ENCODE results near the gene USP32. TPM values are rescaled to one million over a fixed set of nuclear protein-coding genes. Genes with fewer than 3 reads are reported as not detected.

Gene USP32
- total and polyA plus RNA-seq, 10 of the 15 experiments (the other 5 are each of a cell fraction or from before 2014, with no cell fraction given) = 7.8 to 37.3 (median 25.5) TPM

DNA sequence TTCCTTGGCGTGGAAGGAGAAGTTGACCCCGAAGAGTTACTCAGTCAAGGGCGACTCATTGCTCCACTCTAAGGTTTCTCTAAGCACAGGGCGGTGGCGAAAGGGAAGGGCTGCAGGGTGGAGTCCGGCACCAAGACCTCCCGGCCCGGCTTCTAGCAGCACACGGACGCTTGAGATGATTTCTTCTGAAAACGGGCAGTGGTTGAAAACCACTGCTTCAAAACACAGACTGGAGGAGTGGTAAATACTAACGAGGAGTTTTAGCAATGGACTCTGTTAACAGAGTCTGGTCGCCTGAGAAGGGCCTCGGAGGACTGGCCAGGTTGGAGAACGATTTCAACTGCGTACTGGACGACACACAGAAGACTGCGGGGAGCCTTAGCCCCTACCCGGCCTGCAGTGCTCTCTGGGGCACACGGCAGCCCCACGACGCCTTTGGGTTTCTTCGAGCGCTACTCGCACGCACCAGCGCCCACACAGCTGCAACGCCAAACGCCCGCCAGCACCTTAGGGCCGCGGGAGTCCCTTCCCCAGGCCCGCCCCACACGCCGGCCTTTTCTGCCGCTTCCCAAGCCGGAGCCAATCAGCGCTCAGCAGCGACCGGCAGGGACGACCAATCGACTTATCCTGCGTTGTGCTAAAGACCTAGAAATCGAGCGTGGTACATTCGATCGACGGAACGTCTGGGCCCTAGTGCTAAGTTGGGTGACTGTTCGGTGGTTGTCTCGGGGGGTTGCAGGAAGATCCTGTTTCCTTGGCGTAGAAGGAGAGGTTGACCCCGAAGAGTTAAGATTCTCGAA lies 256.6 kb downstream of the USP32 start:
- FAIRE-seq (peak; percentile 81), DNase-seq (ENCODE audit: low read depth, low spot score) (peak; percentile 44), ATAC-seq (peak; percentile 97)
- Histone ChIP-seq H4K20me1 (ENCODE audit: control insufficient read depth, insufficient read depth) (no peaks in the 10 kb centered on the region), H3K9ac (ENCODE audit: control insufficient read depth, insufficient read depth, low read length) (peak overlapping the region; percentile 58), H3K27me3 (replicated peaks in 1 of 2; ENCODE audit: control insufficient read depth in 2 of 2, insufficient read depth in 2 of 2, low read length in 1 of 2) (peaks cover 0 to 4% of the 10 kb centered on the region in 2 experiments; a peak in 2 of 4 replicates), H3K4me2 (ENCODE audit: control insufficient read depth, insufficient read depth) (peak overlapping the region; percentile 80), H3K4me1 (ENCODE audit: control insufficient read depth, insufficient read depth, low read length) (no peaks in the 10 kb centered on the region), H3K79me2 (ENCODE audit: control insufficient read depth, insufficient read depth, low read length) (no peaks in the 10 kb centered on the region), H3K9me3 (replicated peaks; ENCODE audit: control insufficient read depth, insufficient read depth, low read length) (no peaks in the 10 kb centered on the region), H2AFZ (ENCODE audit: control insufficient read depth, low read depth, low read length) (peak overlapping the region; percentile 75), H3K4me3 (peak overlapping the region; percentile 64), H3K36me3 (ENCODE audit: control insufficient read depth in 2 of 2, insufficient read depth in 2 of 2, low read length in 1 of 2) (no peaks in the 10 kb centered on the region), H3K27ac (ENCODE audit: control insufficient read depth, insufficient read depth) (peak overlapping the region; percentile 4; the same call in 1 of the 2 replicates)
- ChIA-PET RAD21 (ENCODE audit: unreplicated experiment) (no interaction called here), POLR2A (interaction anchor here (0.6 kb wide), 3 partner anchors 282 to 503 kb away, joined by 3 to 5 read pairs (median 4); no protein-coding TSS in a partner anchor), CTCF (no interaction called here), SMC1A (ENCODE audit: uncharacterized antibody, unreplicated experiment) (interaction anchor here (1.1 kb wide), 1 partner anchor 64 kb away, joined by 3 read pairs; no protein-coding TSS in a partner anchor)
- 5% methylated on average over 54 of the region's 54 CpGs for WGBS (ENCODE audit: insufficient coverage, insufficient replicate concordance, low lambda C conversion rate, missing lambda C conversion rate)
- no TSS peak for BruUV-seq (replicated peaks)
- intact Hi-C loops (cut with micrococcal nuclease; ENCODE audit: unreplicated experiment) = no loop called here
- in situ Hi-C loops (cut with MboI) = loop anchor here (25.0 kb wide), 1 partner anchor 502 kb away; no protein-coding TSS in a partner anchor
- TF ChIP-seq POU2F2 (IDR thresholded peaks at IDR 0.05; ENCODE audit: borderline replicate concordance, low read depth, low read length) = 0 out of 3 replicates have a peak, but pooled peaks have one; percentile 22
- no peak for TF ChIP-seq BACH1 (IDR thresholded peaks at IDR 0.05; ENCODE audit: borderline replicate concordance)
- no peak for TF ChIP-seq NRF1 (conservative IDR thresholded peaks at IDR 0.05; ENCODE audit: low read depth, low read length)
- peak; percentile 81 for TF ChIP-seq SP1 (IDR thresholded peaks at IDR 0.05; ENCODE audit: low read depth, low read length)
- TF ChIP-seq TCF3 (IDR thresholded peaks at IDR 0.05; ENCODE audit: borderline replicate concordance, insufficient read depth, low read depth, low read length) = 0 out of 2 replicates have a peak, but pooled peaks have one; percentile 50
- TF ChIP-seq DPF2 (IDR thresholded peaks at IDR 0.05) = 0 out of 2 replicates have a peak, but pooled peaks have one; percentile 21
- TF ChIP-seq NR2F1 (conservative IDR thresholded peaks at IDR 0.05) = 0 out of 2 replicates have a peak, but pooled peaks have one; percentile 17
- TF ChIP-seq BHLHE40 (IDR thresholded peaks at IDR 0.05; ENCODE audit: borderline replicate concordance in 1 of 2, low read depth in 2 of 2, low read length in 1 of 2) = peak in 1 of 2 experiments; percentile 55; a peak in 1 of 4 replicates
- TF ChIP-seq, protein P1, sequence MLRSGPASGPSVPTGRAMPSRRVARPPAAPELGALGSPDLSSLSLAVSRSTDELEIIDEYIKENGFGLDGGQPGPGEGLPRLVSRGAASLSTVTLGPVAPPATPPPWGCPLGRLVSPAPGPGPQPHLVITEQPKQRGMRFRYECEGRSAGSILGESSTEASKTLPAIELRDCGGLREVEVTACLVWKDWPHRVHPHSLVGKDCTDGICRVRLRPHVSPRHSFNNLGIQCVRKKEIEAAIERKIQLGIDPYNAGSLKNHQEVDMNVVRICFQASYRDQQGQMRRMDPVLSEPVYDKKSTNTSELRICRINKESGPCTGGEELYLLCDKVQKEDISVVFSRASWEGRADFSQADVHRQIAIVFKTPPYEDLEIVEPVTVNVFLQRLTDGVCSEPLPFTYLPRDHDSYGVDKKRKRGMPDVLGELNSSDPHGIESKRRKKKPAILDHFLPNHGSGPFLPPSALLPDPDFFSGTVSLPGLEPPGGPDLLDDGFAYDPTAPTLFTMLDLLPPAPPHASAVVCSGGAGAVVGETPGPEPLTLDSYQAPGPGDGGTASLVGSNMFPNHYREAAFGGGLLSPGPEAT (IDR thresholded peaks at IDR 0.05; ENCODE audit: low read depth) = peak; percentile 93
- peak; percentile 71; the same call in 1 of the 2 replicates for TF ChIP-seq NFYB (IDR thresholded peaks at IDR 0.05; ENCODE audit: insufficient read depth, low read depth, low read length)
- TF ChIP-seq, protein P2, sequence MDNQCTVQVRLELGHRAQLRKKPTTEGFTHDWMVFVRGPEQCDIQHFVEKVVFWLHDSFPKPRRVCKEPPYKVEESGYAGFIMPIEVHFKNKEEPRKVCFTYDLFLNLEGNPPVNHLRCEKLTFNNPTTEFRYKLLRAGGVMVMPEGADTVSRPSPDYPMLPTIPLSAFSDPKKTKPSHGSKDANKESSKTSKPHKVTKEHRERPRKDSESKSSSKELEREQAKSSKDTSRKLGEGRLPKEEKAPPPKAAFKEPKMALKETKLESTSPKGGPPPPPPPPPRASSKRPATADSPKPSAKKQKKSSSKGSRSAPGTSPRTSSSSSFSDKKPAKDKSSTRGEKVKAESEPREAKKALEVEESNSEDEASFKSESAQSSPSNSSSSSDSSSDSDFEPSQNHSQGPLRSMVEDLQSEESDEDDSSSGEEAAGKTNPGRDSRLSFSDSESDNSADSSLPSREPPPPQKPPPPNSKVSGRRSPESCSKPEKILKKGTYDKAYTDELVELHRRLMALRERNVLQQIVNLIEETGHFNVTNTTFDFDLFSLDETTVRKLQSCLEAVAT (IDR thresholded peaks at IDR 0.05) = peak; percentile 100
- TF ChIP-seq CREB1 (IDR thresholded peaks at IDR 0.05; ENCODE audit: low read depth) = peak; percentile 60; the same call in 1 of the 2 replicates
- TF ChIP-seq POLR2AphosphoS2 (IDR thresholded peaks at IDR 0.05; ENCODE audit: low read depth, low read length) = peak; percentile 70; the same call in 1 of the 2 replicates
- TF ChIP-seq NFXL1 (IDR thresholded peaks at IDR 0.05; ENCODE audit: borderline replicate concordance) = peak; percentile 15; the same call in 1 of the 2 replicates
- no peak for TF ChIP-seq BCL11A (IDR thresholded peaks at IDR 0.05; ENCODE audit: low read depth, low read length)
- TF ChIP-seq SREBF1 (IDR thresholded peaks at IDR 0.05; ENCODE audit: low read length) = no peak
- TF ChIP-seq, protein P3, sequence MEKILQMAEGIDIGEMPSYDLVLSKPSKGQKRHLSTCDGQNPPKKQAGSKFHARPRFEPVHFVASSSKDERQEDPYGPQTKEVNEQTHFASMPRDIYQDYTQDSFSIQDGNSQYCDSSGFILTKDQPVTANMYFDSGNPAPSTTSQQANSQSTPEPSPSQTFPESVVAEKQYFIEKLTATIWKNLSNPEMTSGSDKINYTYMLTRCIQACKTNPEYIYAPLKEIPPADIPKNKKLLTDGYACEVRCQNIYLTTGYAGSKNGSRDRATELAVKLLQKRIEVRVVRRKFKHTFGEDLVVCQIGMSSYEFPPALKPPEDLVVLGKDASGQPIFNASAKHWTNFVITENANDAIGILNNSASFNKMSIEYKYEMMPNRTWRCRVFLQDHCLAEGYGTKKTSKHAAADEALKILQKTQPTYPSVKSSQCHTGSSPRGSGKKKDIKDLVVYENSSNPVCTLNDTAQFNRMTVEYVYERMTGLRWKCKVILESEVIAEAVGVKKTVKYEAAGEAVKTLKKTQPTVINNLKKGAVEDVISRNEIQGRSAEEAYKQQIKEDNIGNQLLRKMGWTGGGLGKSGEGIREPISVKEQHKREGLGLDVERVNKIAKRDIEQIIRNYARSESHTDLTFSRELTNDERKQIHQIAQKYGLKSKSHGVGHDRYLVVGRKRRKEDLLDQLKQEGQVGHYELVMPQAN (conservative IDR thresholded peaks at IDR 0.05) = peak; percentile 64; the same call in 1 of the 2 replicates
- peak; percentile 80 for TF ChIP-seq POLR2A (IDR thresholded peaks at IDR 0.05; ENCODE audit: low read depth, low read length)

All from GM12878 (cell line).